Measurements from ENCODE around the gene ID3.

DNA sequence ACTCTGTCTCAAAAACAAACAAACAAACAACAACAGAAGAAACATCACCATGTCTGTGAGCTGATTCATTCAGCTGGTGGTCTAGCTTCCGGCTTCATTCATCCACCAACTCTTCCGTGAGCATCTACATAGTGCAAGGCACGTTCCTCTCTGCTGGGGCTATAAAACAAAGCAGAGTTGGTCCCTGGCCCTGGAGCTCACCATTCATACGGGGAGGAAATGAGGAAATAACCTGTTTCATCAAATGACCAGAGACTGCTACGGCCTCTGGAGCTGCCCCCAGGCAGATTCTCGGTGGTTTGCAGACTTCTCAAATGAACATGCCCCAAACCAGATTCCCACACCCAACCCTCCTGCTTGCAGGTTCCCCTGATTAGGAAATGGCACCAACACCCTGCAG lies 41.0 kb upstream of the ID3 start:
- TF ChIP-seq, protein P1, sequence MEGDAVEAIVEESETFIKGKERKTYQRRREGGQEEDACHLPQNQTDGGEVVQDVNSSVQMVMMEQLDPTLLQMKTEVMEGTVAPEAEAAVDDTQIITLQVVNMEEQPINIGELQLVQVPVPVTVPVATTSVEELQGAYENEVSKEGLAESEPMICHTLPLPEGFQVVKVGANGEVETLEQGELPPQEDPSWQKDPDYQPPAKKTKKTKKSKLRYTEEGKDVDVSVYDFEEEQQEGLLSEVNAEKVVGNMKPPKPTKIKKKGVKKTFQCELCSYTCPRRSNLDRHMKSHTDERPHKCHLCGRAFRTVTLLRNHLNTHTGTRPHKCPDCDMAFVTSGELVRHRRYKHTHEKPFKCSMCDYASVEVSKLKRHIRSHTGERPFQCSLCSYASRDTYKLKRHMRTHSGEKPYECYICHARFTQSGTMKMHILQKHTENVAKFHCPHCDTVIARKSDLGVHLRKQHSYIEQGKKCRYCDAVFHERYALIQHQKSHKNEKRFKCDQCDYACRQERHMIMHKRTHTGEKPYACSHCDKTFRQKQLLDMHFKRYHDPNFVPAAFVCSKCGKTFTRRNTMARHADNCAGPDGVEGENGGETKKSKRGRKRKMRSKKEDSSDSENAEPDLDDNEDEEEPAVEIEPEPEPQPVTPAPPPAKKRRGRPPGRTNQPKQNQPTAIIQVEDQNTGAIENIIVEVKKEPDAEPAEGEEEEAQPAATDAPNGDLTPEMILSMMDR (IDR thresholded peaks at IDR 0.05), result no peak
- TF ChIP-seq, protein P2, sequence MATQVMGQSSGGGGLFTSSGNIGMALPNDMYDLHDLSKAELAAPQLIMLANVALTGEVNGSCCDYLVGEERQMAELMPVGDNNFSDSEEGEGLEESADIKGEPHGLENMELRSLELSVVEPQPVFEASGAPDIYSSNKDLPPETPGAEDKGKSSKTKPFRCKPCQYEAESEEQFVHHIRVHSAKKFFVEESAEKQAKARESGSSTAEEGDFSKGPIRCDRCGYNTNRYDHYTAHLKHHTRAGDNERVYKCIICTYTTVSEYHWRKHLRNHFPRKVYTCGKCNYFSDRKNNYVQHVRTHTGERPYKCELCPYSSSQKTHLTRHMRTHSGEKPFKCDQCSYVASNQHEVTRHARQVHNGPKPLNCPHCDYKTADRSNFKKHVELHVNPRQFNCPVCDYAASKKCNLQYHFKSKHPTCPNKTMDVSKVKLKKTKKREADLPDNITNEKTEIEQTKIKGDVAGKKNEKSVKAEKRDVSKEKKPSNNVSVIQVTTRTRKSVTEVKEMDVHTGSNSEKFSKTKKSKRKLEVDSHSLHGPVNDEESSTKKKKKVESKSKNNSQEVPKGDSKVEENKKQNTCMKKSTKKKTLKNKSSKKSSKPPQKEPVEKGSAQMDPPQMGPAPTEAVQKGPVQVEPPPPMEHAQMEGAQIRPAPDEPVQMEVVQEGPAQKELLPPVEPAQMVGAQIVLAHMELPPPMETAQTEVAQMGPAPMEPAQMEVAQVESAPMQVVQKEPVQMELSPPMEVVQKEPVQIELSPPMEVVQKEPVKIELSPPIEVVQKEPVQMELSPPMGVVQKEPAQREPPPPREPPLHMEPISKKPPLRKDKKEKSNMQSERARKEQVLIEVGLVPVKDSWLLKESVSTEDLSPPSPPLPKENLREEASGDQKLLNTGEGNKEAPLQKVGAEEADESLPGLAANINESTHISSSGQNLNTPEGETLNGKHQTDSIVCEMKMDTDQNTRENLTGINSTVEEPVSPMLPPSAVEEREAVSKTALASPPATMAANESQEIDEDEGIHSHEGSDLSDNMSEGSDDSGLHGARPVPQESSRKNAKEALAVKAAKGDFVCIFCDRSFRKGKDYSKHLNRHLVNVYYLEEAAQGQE (IDR thresholded peaks at IDR 0.05; ENCODE audit: insufficient read depth in 1 of 2, low read depth in 2 of 2, low read length in 1 of 2), result no peak
- TF ChIP-seq TCF7L2 (IDR thresholded peaks at IDR 0.05; ENCODE audit: low read depth, low read length), result no peak

All from Panc1 (cell line).